PC-9 (cell line): Measurements from ENCODE around the gene NR4A3.

Experiments
- CTCF ChIP-seq: fragments of 200-600 bp; sonication (generic); conservative IDR thresholded peaks from 2 replicates; pipeline ENCODE4 v1.6.1; 2017; ENCODE audit warnings: mixed run types, antibody characterized with exemption, mild to moderate bottlenecking, moderate library complexity
- EZH2 ChIP-seq: fragments of 200-600 bp; sonication (generic); IDR thresholded peaks from 2 replicates; pipeline ENCODE4 v1.8.0; 2017; ENCODE audit warnings: antibody characterized with exemption, low read depth

GRCh38 chr9:99858087-99858486 lies 36.4 kb downstream of the NR4A3 start:
- TF ChIP-seq CTCF, result no peak
- no peak for TF ChIP-seq EZH2
